Cerebellar cortex (tissue), 1 donor: ENCODE results near the gene ARHGEF1.

Experiments used
- DNase-seq: peaks from one replicate; pipeline ENCODE4 v3.0.0-alpha.2; 2015; ENCODE audit warnings: low spot score

ARHGEF1 gene

GRCh38 chr19:41882568-41883462 lies at the start of gene ARHGEF1:
TSS of gene ARHGEF1 (plus strand) at chr19:41883184. CDS start at chr19:41888083, 4,899 bp downstream.
- no peak for DNase-seq

GRCh38 chr19:41837981-41838708 lies 44.8 kb upstream of the ARHGEF1 start:
- no peak for DNase-seq

- DNase-seq: no peak
Measured at GRCh38 chr19:41839211-41839610, 43.8 kb upstream of the ARHGEF1 start.

GRCh38 chr19:41843371-41843770 lies 39.6 kb upstream of the ARHGEF1 start:
- no peak for DNase-seq

- no peak for DNase-seq
Measured at GRCh38 chr19:41844601-41845000, 38.4 kb upstream of the ARHGEF1 start, which contains the start of gene LYPD4. TSS of gene LYPD4 (minus strand) at chr19:41844683. CDS start at chr19:41839285, 5,398 bp downstream.

- no peak for DNase-seq
Measured at GRCh38 chr19:41845001-41845050, 38.2 kb upstream of the ARHGEF1 start, which contains the start of gene DMRTC2. TSS of gene DMRTC2 (plus strand) at chr19:41845042. CDS start at chr19:41847429, 2,387 bp downstream.

GRCh38 chr19:41845051-41845590 lies 37.9 kb upstream of the ARHGEF1 start:
- DNase-seq: no peak

- DNase-seq: no peak
Measured at GRCh38 chr19:41847351-41848105, 35.5 kb upstream of the ARHGEF1 start.

- no peak for DNase-seq
Measured at GRCh38 chr19:41848666-41849065, 34.3 kb upstream of the ARHGEF1 start.

- DNase-seq: no peak
Measured at GRCh38 chr19:41849067-41849466, 33.9 kb upstream of the ARHGEF1 start.

- DNase-seq: no peak
Measured at GRCh38 chr19:41850381-41850780, 32.6 kb upstream of the ARHGEF1 start.

- no peak for DNase-seq
Measured at GRCh38 chr19:41851456-41851855, 31.5 kb upstream of the ARHGEF1 start.

- DNase-seq: no peak
Measured at GRCh38 chr19:41853344-41853743, 29.6 kb upstream of the ARHGEF1 start.

- no peak for DNase-seq
Measured at GRCh38 chr19:41853768-41854167, 29.2 kb upstream of the ARHGEF1 start.

GRCh38 chr19:41859213-41859617 lies 23.8 kb upstream of the ARHGEF1 start:
- DNase-seq: no peak

GRCh38 chr19:41859618-41860418 lies 23.2 kb upstream of the ARHGEF1 start, which contains the start of gene RPS19:
TSS of gene RPS19 (plus strand) at chr19:41860255. CDS start at chr19:41860775, 520 bp downstream.
- peak; percentile 100 for DNase-seq

- DNase-seq: no peak
Measured at GRCh38 chr19:41860419-41861115, 22.4 kb upstream of the ARHGEF1 start.

GRCh38 chr19:41861116-41861768 lies 21.7 kb upstream of the ARHGEF1 start:
- DNase-seq: no peak

- DNase-seq: no peak
Measured at GRCh38 chr19:41861846-41862245, 21.1 kb upstream of the ARHGEF1 start.

- DNase-seq: no peak
Measured at GRCh38 chr19:41862445-41862986, 20.5 kb upstream of the ARHGEF1 start.
